Hematopoietic multipotent progenitor cell treated with erythropoietin and hydrocortisone succinate and interleukin-3 and kit ligand, for 17 days (in vitro differentiated cells): ENCODE results near the gene IGDCC3.

ENCODE experiments used
- DNase-seq: peaks from one replicate; pipeline ENCODE4 v3.0.0-alpha.2; 2015; ENCODE audit warnings: low spot score

The IGDCC3 gene

GRCh38 chr15:65343374-65343981 lies 34.3 kb downstream of the IGDCC3 start:
- no peak for DNase-seq

- no peak for DNase-seq
These were observed 35.3 kb downstream of the IGDCC3 start for GRCh38 chr15:65342493-65342892.

- DNase-seq = no peak
These were observed 37.9 kb downstream of the IGDCC3 start for GRCh38 chr15:65339920-65340319.

GRCh38 chr15:65339416-65339815 lies 38.4 kb downstream of the IGDCC3 start:
- no peak for DNase-seq

GRCh38 chr15:65338823-65339222 lies 39.0 kb downstream of the IGDCC3 start:
- DNase-seq = no peak

GRCh38 chr15:65338366-65338765 lies 39.4 kb downstream of the IGDCC3 start:
- DNase-seq = no peak

- no peak for DNase-seq
These were observed 40.2 kb downstream of the IGDCC3 start for GRCh38 chr15:65337436-65338070.

GRCh38 chr15:65336493-65337435 lies 41.0 kb downstream of the IGDCC3 start:
- no peak for DNase-seq

GRCh38 chr15:65335278-65336055 lies 42.3 kb downstream of the IGDCC3 start:
- DNase-seq = no peak

- no peak for DNase-seq
These were observed 43.1 kb downstream of the IGDCC3 start for GRCh38 chr15:65334586-65335231.

GRCh38 chr15:65333856-65334255 lies 43.9 kb downstream of the IGDCC3 start:
- DNase-seq = no peak

- no peak for DNase-seq
These were observed 44.5 kb downstream of the IGDCC3 start for GRCh38 chr15:65333148-65333820.

GRCh38 chr15:65332391-65333147 lies 45.2 kb downstream of the IGDCC3 start:
- DNase-seq = no peak

- DNase-seq = no peak
These were observed 46.0 kb downstream of the IGDCC3 start for GRCh38 chr15:65331811-65332210.

GRCh38 chr15:65330934-65331645 lies 46.7 kb downstream of the IGDCC3 start:
- DNase-seq = no peak

GRCh38 chr15:65329984-65330735 lies 47.6 kb downstream of the IGDCC3 start:
- DNase-seq = no peak

- no peak for DNase-seq
These were observed 48.4 kb downstream of the IGDCC3 start for GRCh38 chr15:65329288-65329983.
